WERI-Rb-1 (cell line): ENCODE measurements around the gene FHIT.

ENCODE experiments used
- DNase-seq: peaks from one replicate; pipeline ENCODE4 v3.0.0-alpha.2; 2020
- H3K27ac ChIP-seq: fragments of 250-450 bp; sonication (Bioruptor Pico); 2 replicates; pipeline ENCODE4 v1.5.1; 2020; ENCODE audit warnings: mild to moderate bottlenecking, moderate library complexity
- H3K27me3 ChIP-seq: fragments of 250-450 bp; sonication (Bioruptor Pico); 2 replicates; pipeline ENCODE4 v1.5.1; 2021; ENCODE audit warnings: mild to moderate bottlenecking, low read depth, moderate library complexity; ENCODE audit not compliant: insufficient read depth, severe bottlenecking
- H3K36me3 ChIP-seq: fragments of 250-450 bp; sonication (Bioruptor Pico); 2 replicates; pipeline ENCODE4 v1.5.1; 2020; ENCODE audit warnings: mild to moderate bottlenecking, moderate library complexity
- H3K4me3 ChIP-seq: 2 replicates; pipeline ENCODE4 v1.5.1; 2011; ENCODE audit warnings: low read depth, mild to moderate bottlenecking, control low read depth, low read length
- H3K9me3 ChIP-seq: fragments of 250-450 bp; sonication (Bioruptor Pico); 2 replicates; pipeline ENCODE4 v1.5.1; 2021; ENCODE audit warnings: mild to moderate bottlenecking, moderate library complexity; ENCODE audit not compliant: severe bottlenecking
- TF ChIP-seq, protein P1 (sequence below): IDR thresholded peaks from 2 replicates; pipeline ENCODE4 v1.5.1; 2011; ENCODE audit warnings: low read depth, mild to moderate bottlenecking, control low read depth, inconsistent platforms, low read length

Gene FHIT

GRCh38 chr3:60402931-60403330, 848.3 kb downstream of the FHIT start:
- H3K27ac ChIP-seq = no peak overlapping the region
- H3K36me3 ChIP-seq = no peaks in the 10 kb centered on the region
- no peak overlapping the region for H3K4me3 ChIP-seq
- H3K27me3 ChIP-seq = no peaks in the 10 kb centered on the region
- H3K9me3 ChIP-seq = no peaks in the 10 kb centered on the region
- TF ChIP-seq, protein P1, sequence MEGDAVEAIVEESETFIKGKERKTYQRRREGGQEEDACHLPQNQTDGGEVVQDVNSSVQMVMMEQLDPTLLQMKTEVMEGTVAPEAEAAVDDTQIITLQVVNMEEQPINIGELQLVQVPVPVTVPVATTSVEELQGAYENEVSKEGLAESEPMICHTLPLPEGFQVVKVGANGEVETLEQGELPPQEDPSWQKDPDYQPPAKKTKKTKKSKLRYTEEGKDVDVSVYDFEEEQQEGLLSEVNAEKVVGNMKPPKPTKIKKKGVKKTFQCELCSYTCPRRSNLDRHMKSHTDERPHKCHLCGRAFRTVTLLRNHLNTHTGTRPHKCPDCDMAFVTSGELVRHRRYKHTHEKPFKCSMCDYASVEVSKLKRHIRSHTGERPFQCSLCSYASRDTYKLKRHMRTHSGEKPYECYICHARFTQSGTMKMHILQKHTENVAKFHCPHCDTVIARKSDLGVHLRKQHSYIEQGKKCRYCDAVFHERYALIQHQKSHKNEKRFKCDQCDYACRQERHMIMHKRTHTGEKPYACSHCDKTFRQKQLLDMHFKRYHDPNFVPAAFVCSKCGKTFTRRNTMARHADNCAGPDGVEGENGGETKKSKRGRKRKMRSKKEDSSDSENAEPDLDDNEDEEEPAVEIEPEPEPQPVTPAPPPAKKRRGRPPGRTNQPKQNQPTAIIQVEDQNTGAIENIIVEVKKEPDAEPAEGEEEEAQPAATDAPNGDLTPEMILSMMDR = no peak
- no peak for DNase-seq

- Histone ChIP-seq H3K9me3 (no peaks in the 10 kb centered on the region), H3K36me3 (no peaks in the 10 kb centered on the region), H3K27me3 (no peaks in the 10 kb centered on the region), H3K4me3 (no peak overlapping the region), H3K27ac (no peak overlapping the region)
- TF ChIP-seq, protein P1 = no peak
- DNase-seq = no peak
These were observed 851.1 kb downstream of the FHIT start for GRCh38 chr3:60399861-60400845.

DNA sequence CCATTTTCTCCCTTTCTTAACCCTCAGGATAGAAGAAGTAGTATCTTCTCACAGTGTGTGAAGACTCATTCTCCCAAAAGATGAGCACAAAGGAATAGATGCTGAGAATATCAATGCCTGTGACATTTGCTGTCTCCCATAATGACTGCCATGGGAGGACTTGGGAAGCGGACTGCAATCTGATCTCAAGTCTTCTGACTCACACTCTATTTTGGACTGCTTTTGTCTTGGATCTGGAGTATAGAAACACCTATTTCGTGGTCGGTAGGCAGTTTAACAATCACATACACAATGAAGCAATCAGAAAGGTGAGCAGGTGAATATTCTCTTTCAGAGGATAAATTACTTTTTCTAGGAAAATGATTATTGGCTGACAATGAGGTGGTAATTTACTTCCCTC, 852.0 kb downstream of the FHIT start:
- Histone ChIP-seq H3K4me3 (no peak overlapping the region), H3K9me3 (no peaks in the 10 kb centered on the region), H3K36me3 (no peaks in the 10 kb centered on the region), H3K27me3 (no peaks in the 10 kb centered on the region), H3K27ac (no peak overlapping the region)
- TF ChIP-seq, protein P1 = no peak
- no peak for DNase-seq

DNA sequence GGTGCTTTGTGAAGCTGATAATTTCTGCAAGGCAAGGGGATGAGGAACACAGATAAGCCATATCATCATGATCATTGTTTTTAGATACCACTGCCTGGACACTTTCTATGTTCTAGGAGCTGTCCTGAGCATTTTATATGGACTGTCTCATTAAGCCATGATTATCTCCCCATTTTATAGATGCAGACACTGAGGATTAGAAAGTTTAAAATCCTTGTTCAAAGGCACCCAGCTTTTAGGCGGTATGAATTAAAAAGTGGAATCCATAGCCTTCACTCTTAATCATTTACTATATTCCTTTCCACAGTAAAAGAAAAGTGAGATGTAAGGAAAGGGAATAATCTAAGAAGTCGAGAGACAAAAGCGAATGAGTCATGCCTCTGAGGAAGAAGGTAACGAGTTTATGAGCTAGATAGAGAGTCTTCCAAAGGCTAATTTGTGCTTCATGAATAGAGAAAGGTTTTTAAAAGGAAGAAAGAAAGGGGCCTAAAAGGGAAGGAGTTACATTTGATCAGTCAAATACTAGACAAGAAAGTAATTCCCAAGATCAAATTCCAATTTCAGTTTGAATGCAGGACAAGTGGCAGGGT, 856.0 kb downstream of the FHIT start:
- no peaks in the 10 kb centered on the region for H3K36me3 ChIP-seq
- H3K9me3 ChIP-seq = no peaks in the 10 kb centered on the region
- DNase-seq = no peak
- TF ChIP-seq, protein P1 = no peak
- H3K4me3 ChIP-seq = no peak overlapping the region
- H3K27me3 ChIP-seq = no peaks in the 10 kb centered on the region
- no peak overlapping the region for H3K27ac ChIP-seq

GRCh38 chr3:60393946-60394345, 857.3 kb downstream of the FHIT start:
- Histone ChIP-seq H3K27ac (no peak overlapping the region), H3K27me3 (no peaks in the 10 kb centered on the region), H3K4me3 (no peak overlapping the region), H3K9me3 (no peaks in the 10 kb centered on the region), H3K36me3 (no peaks in the 10 kb centered on the region)
- TF ChIP-seq, protein P1 = no peak
- DNase-seq = no peak
